Thymus (tissue), 11 donors: Measurements from ENCODE around the gene ANKRD13D. TPM values are rescaled to one million over a fixed set of nuclear protein-coding genes. Genes with fewer than 3 reads are reported as not detected.
A peak's percentile ranks its signal among the peaks of the same experiment; 100 is the strongest.

ENCODE experiments used
- DNase-seq, 9 donors: peaks; one replicate each; pipeline ENCODE4 v3.0.0-alpha.2; 2013; ENCODE audit warnings: low spot score in 9 of 9, low read depth in 6 of 9, missing footprints in 1 of 9
- H3K27ac ChIP-seq, 2 donors: one replicate each; pipeline ENCODE4 v1.5.1; 2013; ENCODE audit warnings: control low read depth in 1 of 2, low read depth in 1 of 2, low read length in 1 of 2, mild to moderate bottlenecking in 1 of 2, moderate library complexity in 1 of 2
- H3K27me3 ChIP-seq, 2 donors: one replicate each; pipeline ENCODE4 v1.5.1; 2013; ENCODE audit warnings: low read length in 1 of 2; ENCODE audit not compliant: control insufficient read depth in 2 of 2, insufficient read depth in 1 of 2
- H3K36me3 ChIP-seq, 2 donors: one replicate each; pipeline ENCODE4 v1.5.1; 2013; ENCODE audit warnings: low read length in 1 of 2, mild to moderate bottlenecking in 1 of 2, moderate library complexity in 1 of 2; ENCODE audit not compliant: control insufficient read depth in 2 of 2, insufficient read depth in 2 of 2
- H3K4me1 ChIP-seq, 2 donors: one replicate each; pipeline ENCODE4 v1.5.1; 2013; ENCODE audit warnings: low read length in 2 of 2; ENCODE audit not compliant: control insufficient read depth in 2 of 2, insufficient read depth in 2 of 2
- H3K4me3 ChIP-seq, 2 donors: one replicate each; pipeline ENCODE4 v1.5.1; 2013; ENCODE audit warnings: low read length in 2 of 2, control low read depth in 1 of 2, mild to moderate bottlenecking in 1 of 2
- H3K9me3 ChIP-seq, 2 donors: one replicate each; pipeline ENCODE4 v1.5.1; 2013; ENCODE audit warnings: low read length in 1 of 2, mild to moderate bottlenecking in 1 of 2; ENCODE audit not compliant: control insufficient read depth in 2 of 2, insufficient read depth in 1 of 2
- WGBS: extraction: QIAGEN DNeasy Blood & Tissue Kit; methylation state at CpG from one replicate; pipeline ENCODE4 v1.1.7; 2013; 5-methylcytosine and 5-hydroxymethylcytosine counted together
- polyA plus RNA-seq: library from polyadenylated mRNA; stranded (reverse); fragments of 200-250 nt; gene quantifications from one replicate; pipeline ENCODE4 v1.2.3, GENCODE V29; 2013
- total RNA-seq: library from RNA; stranded (reverse); fragments of 120-200 nt; gene quantifications from one replicate; pipeline ENCODE4 v1.2.4, GENCODE V29; 2013
- donor health status: healthy.

Gene ANKRD13D
- total and polyA plus RNA-seq, 2 donors, result 32.1 to 99.1 TPM

DNA sequence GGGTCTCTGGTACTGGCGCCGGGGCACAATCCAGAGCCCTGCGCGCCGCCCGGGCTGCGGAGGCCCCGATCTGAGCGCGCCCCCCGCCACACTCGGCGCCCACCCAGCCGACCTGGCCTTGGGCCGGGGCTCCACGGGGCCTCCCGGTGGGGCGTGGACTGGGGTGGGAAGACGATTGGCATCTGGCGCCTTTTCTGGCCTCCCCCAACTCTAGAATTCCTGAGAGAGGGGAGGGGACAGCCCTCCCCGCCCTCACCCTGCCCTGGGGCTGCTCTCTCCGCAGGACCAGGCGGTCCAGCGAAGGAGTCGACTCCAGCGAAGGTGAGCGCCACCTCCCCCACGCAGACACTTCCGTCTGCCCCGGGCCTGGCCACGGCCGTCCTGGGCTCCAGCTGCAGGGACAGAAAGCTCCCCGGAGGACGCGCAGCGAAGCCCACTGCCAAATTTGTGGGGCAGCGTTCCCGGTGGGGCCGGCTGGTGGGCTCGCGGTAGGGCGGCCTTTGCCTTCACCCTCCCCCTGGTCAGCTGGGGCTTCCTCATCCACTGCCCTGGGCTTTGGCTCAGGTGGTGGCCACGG, 14.8 kb downstream of the ANKRD13D start:
- H3K4me3 ChIP-seq, result peak overlapping the region in 1 of 2 donors; percentile 46
- H3K4me1 ChIP-seq, result peaks cover 11 to 17% of the 10 kb centered on the region in 2 donors
- WGBS, result 10% methylated on average over 43 of the region's 43 CpGs
- peak in 1 of 9 donors; percentile 18 for DNase-seq
- H3K9me3 ChIP-seq, result peaks cover 0 to 4% of the 10 kb centered on the region in 2 donors
- H3K36me3 ChIP-seq, result peaks cover 35% of the 10 kb centered on the region in 2 donors
- peaks cover 0 to 30% of the 10 kb centered on the region in 2 donors for H3K27me3 ChIP-seq
- H3K27ac ChIP-seq, result no peak overlapping the region

DNA sequence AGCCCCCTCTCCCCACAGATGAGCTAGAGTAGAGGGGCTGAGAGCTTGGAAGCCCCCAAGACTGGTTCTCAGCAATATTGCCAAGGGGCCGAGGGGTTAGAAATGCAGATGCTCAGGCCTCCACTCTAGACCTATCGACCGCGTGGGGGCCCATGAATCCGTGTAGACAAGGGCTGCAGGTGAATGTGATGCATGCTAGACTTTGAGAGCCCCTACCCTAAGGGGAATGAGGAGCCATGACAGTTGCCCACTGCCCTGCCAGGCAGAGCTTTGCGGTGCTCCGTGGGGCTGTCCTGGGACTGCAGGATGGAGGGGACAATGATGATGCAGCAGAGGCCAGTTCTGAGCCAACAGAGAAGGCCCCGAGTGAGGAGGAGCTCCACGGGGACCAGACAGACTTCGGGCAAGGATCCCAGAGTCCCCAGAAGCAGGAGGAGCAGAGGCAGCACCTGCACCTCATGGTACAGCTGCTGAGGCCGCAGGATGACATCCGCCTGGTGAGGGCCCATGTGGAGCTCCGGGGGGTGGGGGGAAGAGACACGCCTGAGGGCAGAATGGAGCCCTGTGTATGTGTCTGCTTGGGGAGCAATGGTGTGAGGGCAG, 15.5 kb downstream of the ANKRD13D start:
- Histone ChIP-seq H3K9me3 (peaks cover 0 to 4% of the 10 kb centered on the region in 2 donors), H3K27ac (no peak overlapping the region), H3K4me3 (no peak overlapping the region), H3K27me3 (peaks cover 0 to 30% of the 10 kb centered on the region in 2 donors), H3K4me1 (peaks cover 11 to 17% of the 10 kb centered on the region in 2 donors), H3K36me3 (peaks cover 28 to 31% of the 10 kb centered on the region in 2 donors)
- WGBS, result 87% methylated on average over 14 of the region's 14 CpGs
- no peak for DNase-seq

DNA sequence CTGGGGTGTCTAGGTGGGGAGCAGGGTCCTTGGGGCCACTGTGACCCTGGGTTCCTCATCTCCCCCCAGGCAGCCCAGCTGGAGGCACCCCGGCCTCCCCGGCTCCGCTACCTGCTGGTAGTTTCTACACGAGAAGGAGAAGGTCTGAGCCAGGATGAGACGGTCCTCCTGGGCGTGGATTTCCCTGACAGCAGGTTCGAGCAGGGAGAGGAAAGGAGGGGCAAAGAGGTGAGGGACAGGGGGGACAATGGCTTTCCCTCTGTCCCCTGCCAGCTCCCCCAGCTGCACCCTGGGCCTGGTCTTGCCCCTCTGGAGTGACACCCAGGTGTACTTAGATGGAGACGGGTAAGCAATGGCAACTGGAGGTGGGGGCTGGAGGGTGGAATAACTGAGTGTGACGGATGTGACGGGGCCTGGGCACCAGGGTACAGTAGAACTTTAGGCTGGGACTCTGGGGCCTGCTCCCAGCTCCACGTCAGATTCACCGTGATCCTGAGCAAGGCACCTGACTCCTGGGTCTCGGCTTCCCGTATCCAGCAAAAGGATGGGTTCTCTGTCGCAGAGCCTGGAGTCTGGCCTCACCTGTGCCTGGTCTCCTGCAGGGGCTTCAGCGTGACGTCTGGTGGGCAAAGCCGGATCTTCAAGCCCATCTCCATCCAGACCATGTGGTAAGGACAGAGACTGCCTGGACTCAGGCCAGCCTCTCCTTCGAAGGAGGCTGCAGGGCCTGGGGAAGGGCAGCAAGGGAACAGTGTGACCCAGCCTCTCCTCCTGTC, 17.9 kb downstream of the ANKRD13D start:
- no peak overlapping the region for H3K27ac ChIP-seq
- H3K27me3 ChIP-seq, result peaks cover 0 to 30% of the 10 kb centered on the region in 2 donors
- H3K4me3 ChIP-seq, result no peak overlapping the region
- DNase-seq, result no peak
- H3K9me3 ChIP-seq, result peaks cover 0 to 4% of the 10 kb centered on the region in 2 donors
- WGBS, result 97% methylated on average over 19 of the region's 19 CpGs
- H3K4me1 ChIP-seq, result peaks cover 11 to 17% of the 10 kb centered on the region in 2 donors
- H3K36me3 ChIP-seq, result peaks cover 6 to 18% of the 10 kb centered on the region in 2 donors

DNA sequence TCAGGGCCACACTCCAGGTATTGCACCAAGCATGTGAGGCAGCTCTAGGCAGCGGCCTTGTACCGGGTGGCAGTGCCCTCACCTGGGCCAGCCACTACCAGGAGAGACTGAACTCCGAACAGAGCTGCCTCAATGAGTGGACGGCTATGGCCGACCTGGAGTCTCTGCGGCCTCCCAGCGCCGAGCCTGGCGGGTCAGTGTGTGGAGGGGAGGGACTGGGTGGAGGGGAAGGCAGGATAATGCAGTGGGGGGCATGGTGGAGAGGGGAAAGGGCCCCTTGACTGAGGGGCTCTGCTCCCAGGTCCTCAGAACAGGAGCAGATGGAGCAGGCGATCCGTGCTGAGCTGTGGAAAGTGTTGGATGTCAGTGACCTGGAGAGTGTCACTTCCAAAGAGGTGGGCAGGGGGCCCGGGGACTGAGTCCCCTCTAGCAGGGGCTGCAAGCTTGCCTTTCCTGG, 18.5 kb downstream of the ANKRD13D start:
- WGBS, result 92% methylated on average over 12 of the region's 12 CpGs
- DNase-seq, result no peak

DNA sequence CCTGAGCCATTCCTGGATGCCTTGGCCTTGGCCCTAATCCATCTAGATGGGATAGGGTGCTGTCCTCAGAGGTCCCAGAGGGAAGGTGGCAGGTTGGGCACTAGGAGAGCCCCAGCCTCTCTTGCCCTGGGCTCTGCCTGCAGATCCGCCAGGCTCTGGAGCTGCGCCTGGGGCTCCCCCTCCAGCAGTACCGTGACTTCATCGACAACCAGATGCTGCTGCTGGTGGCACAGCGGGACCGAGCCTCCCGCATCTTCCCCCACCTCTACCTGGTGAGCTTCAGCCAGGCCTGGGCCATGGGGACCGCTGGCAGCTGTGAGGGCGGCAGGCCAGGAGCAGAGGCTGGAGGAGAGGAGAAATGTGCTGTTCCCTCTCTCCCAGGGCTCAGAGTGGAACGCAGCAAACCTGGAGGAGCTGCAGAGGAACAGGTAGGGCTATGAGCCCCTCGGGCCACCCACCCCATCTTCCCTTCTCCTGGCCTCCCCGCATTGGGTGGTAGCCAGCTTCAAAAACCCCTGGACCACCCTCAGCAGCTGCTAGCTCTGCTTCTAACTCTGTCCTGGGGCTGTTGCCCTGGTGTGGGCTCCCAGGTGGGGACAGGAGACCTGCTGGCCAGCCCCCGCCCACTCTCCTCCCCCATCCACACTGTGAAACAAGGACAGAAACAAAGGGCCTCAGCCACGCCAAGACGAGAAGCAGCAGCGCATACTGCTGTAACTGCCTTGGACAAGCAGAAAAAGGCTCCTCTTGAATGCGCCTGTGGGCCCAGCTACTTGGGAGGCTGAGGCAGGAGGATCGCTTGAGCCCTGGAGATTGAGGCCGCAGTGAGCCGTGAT, 19.1 kb downstream of the ANKRD13D start:
- Histone ChIP-seq H3K27me3 (peaks cover 0 to 17% of the 10 kb centered on the region in 2 donors), H3K4me3 (no peak overlapping the region), H3K9me3 (peaks cover 0 to 4% of the 10 kb centered on the region in 2 donors), H3K36me3 (peaks cover 2 to 14% of the 10 kb centered on the region in 2 donors), H3K4me1 (peaks cover 8 to 21% of the 10 kb centered on the region in 2 donors), H3K27ac (no peak overlapping the region)
- WGBS, result 97% methylated on average over 20 of the region's 20 CpGs
- DNase-seq, result no peak

More for the DNA sequence above, 18.5 kb downstream of the ANKRD13D start:
- no peak overlapping the region for H3K4me3 ChIP-seq
- peaks cover 2 to 14% of the 10 kb centered on the region in 2 donors for H3K36me3 ChIP-seq
- H3K27ac ChIP-seq, result no peak overlapping the region
- H3K9me3 ChIP-seq, result peaks cover 0 to 4% of the 10 kb centered on the region in 2 donors
- H3K27me3 ChIP-seq, result peaks cover 0 to 24% of the 10 kb centered on the region in 2 donors
- peaks cover 11 to 20% of the 10 kb centered on the region in 2 donors for H3K4me1 ChIP-seq

DNA sequence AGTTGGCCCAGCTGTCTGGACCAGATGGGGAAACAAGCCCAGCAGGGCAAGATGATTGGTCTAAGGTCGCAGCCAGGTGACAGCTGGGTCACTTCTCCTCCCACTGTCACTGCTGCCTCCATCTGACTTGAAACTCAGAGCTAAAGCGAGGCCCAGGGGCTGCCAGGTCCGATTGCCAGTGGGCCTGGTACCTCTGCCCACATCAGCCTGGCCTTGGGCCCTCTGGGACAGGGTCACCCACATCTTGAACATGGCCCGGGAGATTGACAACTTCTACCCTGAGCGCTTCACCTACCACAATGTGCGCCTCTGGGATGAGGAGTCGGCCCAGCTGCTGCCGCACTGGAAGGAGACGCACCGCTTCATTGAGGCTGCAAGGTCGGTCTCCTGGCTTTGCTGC, 20.1 kb downstream of the ANKRD13D start:
- Histone ChIP-seq H3K4me1 (peaks cover 4 to 18% of the 10 kb centered on the region in 2 donors), H3K9me3 (peaks cover 0 to under 1% of the 10 kb centered on the region in 2 donors), H3K27me3 (peaks cover 0 to 8% of the 10 kb centered on the region in 2 donors), H3K27ac (no peak overlapping the region), H3K36me3 (peaks cover 2 to 14% of the 10 kb centered on the region in 2 donors), H3K4me3 (no peak overlapping the region)
- 99% methylated on average over 11 of the region's 11 CpGs for WGBS
- no peak for DNase-seq

DNA sequence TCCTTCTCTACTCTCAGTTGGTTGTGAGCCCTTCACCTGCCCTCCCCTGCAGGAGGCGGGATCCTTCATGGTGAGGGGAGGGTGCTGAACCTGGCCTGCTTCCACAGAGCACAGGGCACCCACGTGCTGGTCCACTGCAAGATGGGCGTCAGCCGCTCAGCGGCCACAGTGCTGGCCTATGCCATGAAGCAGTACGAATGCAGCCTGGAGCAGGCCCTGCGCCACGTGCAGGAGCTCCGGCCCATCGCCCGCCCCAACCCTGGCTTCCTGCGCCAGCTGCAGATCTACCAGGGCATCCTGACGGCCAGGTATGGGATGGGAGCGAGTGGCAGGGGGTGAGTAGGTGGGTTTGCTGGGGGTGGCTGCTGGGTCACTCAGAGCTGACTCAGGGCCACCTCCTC, 20.6 kb downstream of the ANKRD13D start:
- Histone ChIP-seq H3K4me3 (no peak overlapping the region), H3K36me3 (peaks cover 2 to 14% of the 10 kb centered on the region in 2 donors), H3K9me3 (no peaks in the 10 kb centered on the region), H3K27ac (peak overlapping the region in 1 of 2 donors; percentile 5), H3K27me3 (peaks cover 0 to 3% of the 10 kb centered on the region in 2 donors), H3K4me1 (peaks cover 0 to 13% of the 10 kb centered on the region in 2 donors)
- no peak for DNase-seq
- WGBS, result 98% methylated on average over 14 of the region's 14 CpGs

DNA sequence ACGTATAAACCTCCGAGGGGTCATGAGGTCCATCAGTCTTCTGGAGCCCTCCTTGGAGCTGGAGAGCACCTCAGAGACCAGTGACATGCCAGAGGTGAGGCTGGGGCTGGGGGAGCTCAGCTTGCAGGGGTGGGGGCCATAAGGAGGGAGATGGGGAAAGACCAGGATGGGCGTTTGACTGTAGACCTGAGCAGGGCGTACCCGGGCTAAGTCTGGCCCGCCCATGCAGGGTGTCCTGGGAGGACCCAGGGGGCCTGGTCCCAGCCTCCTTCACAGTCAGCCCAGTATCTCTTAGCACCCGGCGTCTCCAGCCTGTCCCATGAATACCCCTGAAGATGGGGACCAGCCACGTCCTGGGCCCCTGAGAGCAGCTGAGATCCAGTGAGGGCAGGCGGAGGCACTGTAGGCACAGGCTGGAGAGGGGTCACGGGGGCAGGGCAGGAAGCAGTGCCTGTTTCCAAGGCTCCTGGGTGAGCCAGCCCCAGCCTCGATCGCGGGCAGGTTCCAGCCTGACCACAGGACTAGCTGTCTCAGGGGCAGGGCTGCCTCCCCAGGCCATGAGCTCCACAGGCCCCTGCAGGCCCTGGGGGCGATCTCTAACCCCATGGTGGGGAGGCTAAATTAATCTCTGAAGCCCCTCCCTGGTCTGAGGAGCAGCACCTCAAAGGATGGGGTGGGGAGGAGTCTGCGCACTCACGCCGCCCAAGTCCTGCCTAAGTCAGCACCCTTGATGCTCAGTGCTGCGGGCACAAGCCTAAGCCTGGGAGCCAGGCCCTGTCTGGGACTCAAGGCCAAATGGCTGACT, 21.3 kb downstream of the ANKRD13D start:
- H3K4me3 ChIP-seq, result no peak overlapping the region
- WGBS, result 97% methylated on average over 19 of the region's 19 CpGs
- H3K27ac ChIP-seq, result no peak overlapping the region
- no peak for DNase-seq
- H3K36me3 ChIP-seq, result peaks cover 2 to 14% of the 10 kb centered on the region in 2 donors
- no peaks in the 10 kb centered on the region for H3K27me3 ChIP-seq
- H3K9me3 ChIP-seq, result no peaks in the 10 kb centered on the region
- peaks cover 0 to 12% of the 10 kb centered on the region in 2 donors for H3K4me1 ChIP-seq
